Ishikawa (cell line): ENCODE results near the gene FMOD.

Source experiments
- CEBPB ChIP-seq: IDR thresholded peaks from 2 replicates; pipeline ENCODE4 v1.6.1; 2012
- CREB1 ChIP-seq: IDR thresholded peaks from 2 replicates; pipeline ENCODE4 v1.6.1; 2012; ENCODE audit warnings: low read depth
- EGR1 ChIP-seq: IDR thresholded peaks from 2 replicates; pipeline ENCODE4 v1.6.1; 2012
- EP300 ChIP-seq: IDR thresholded peaks from 2 replicates; pipeline ENCODE4 v1.6.1; 2012; ENCODE audit warnings: borderline replicate concordance
- FOXM1 ChIP-seq: IDR thresholded peaks from 2 replicates; pipeline ENCODE4 v1.6.1; 2012; ENCODE audit warnings: low read depth, borderline replicate concordance
- MAX ChIP-seq: IDR thresholded peaks from 2 replicates; pipeline ENCODE4 v1.6.1; 2012
- NFIC ChIP-seq: IDR thresholded peaks from 2 replicates; pipeline ENCODE4 v1.6.1; 2012
- RAD21 ChIP-seq: IDR thresholded peaks from 2 replicates; pipeline ENCODE4 v1.6.1; 2012; ENCODE audit warnings: low read depth
- REST ChIP-seq: IDR thresholded peaks from 2 replicates; pipeline ENCODE4 v1.6.1; 2012; ENCODE audit warnings: low read depth, mild to moderate bottlenecking
- TAF1 ChIP-seq: IDR thresholded peaks from 2 replicates; pipeline ENCODE4 v1.6.1; 2012; ENCODE audit warnings: low read depth, mild to moderate bottlenecking
- TCF12 ChIP-seq: IDR thresholded peaks from 2 replicates; pipeline ENCODE4 v1.6.1; 2012; ENCODE audit warnings: low read depth
- TEAD4 ChIP-seq: IDR thresholded peaks from 2 replicates; pipeline ENCODE4 v1.6.1; 2012
- USF1 ChIP-seq: IDR thresholded peaks from 2 replicates; pipeline ENCODE4 v1.6.1; 2012
- YY1 ChIP-seq: IDR thresholded peaks from 2 replicates; pipeline ENCODE4 v1.6.1; 2012; ENCODE audit warnings: low read depth
- ZBTB7A ChIP-seq: IDR thresholded peaks from 2 replicates; pipeline ENCODE4 v1.6.1; 2012; ENCODE audit warnings: low read depth

The FMOD gene

GRCh38 chr1:203382026-203382425 lies 31.1 kb upstream of the FMOD start:
- TF ChIP-seq EGR1 = no peak
- TF ChIP-seq FOXM1 = no peak
- no peak for TF ChIP-seq RAD21
- TF ChIP-seq ZBTB7A = no peak
- no peak for TF ChIP-seq CREB1

- no peak for TF ChIP-seq CREB1
- no peak for TF ChIP-seq ZBTB7A
- no peak for TF ChIP-seq YY1
- TF ChIP-seq EP300 = no peak
- no peak for TF ChIP-seq TEAD4
- no peak for TF ChIP-seq TAF1
- no peak for TF ChIP-seq REST
- no peak for TF ChIP-seq CEBPB
- TF ChIP-seq NFIC = no peak
- TF ChIP-seq TCF12 = no peak
- no peak for TF ChIP-seq RAD21
- TF ChIP-seq USF1 = no peak
- no peak for TF ChIP-seq EGR1
- TF ChIP-seq MAX = no peak
- no peak for TF ChIP-seq FOXM1
Observed at GRCh38 chr1:203381151-203381751, 30.3 kb upstream of the FMOD start.

- no peak for TF ChIP-seq ZBTB7A
- TF ChIP-seq CREB1 = no peak
- no peak for TF ChIP-seq RAD21
Observed at GRCh38 chr1:203380420-203381150, 29.7 kb upstream of the FMOD start.

GRCh38 chr1:203379825-203380224 lies 28.9 kb upstream of the FMOD start:
- TF ChIP-seq CEBPB (no peak), FOXM1 (no peak), MAX (no peak), RAD21 (no peak), ZBTB7A (no peak), REST (no peak), USF1 (no peak), YY1 (no peak), EGR1 (no peak), TEAD4 (no peak), EP300 (no peak)

GRCh38 chr1:203378556-203379245 lies 27.8 kb upstream of the FMOD start:
- TF ChIP-seq RAD21 (no peak), TEAD4 (no peak), FOXM1 (no peak), CREB1 (no peak), EGR1 (no peak), NFIC (no peak), YY1 (no peak), TAF1 (no peak), REST (no peak), ZBTB7A (no peak), EP300 (no peak), MAX (no peak), USF1 (no peak), CEBPB (no peak), TCF12 (no peak)
